Measurements from ENCODE around the gene AS3MT. TPM values are rescaled to one million over a fixed set of nuclear protein-coding genes. Genes with fewer than 3 reads are reported as not detected.
A peak's percentile ranks its signal among the peaks of the same experiment; 100 is the strongest.
"Not testable (repeated sequence)": the region's sequence is repeated elsewhere in the genome, so short reads cannot be mapped to it uniquely, and the experiment has no call there.

Gene AS3MT
- total RNA-seq, 2 donors from 2014 or later = 10.2 to 20.9 TPM

GRCh38 chr10:102834143-102834542, 35.1 kb upstream of the AS3MT start:
- peaks cover 5% of the 10 kb centered on the region for H3K36me3 Mint-ChIP-seq (ENCODE audit: low read depth)
- Histone ChIP-seq H3K27ac (ENCODE audit: low read depth, low read length) (no peak overlapping the region), H3K4me1 (ENCODE audit: control insufficient read depth, insufficient read depth, low read length) (no peaks in the 10 kb centered on the region), H3K27me3 (ENCODE audit: control insufficient read depth, insufficient read depth, low read length, poor library complexity, severe bottlenecking) (no peaks in the 10 kb centered on the region), H3K4me3 (ENCODE audit: low read length) (no peak overlapping the region), H3K9me3 (ENCODE audit: control insufficient read depth, low read length) (peaks cover 9% of the 10 kb centered on the region), H3K36me3 (ENCODE audit: control insufficient read depth, insufficient read depth, low read length) (no peaks in the 10 kb centered on the region), H3K9ac (ENCODE audit: extremely low read depth, low read length, poor library complexity, severe bottlenecking) (no peak overlapping the region)
- TF ChIP-seq CTCF (conservative IDR thresholded peaks at IDR 0.05) = no peak
- no peaks in the 10 kb centered on the region for H3K4me1 Mint-ChIP-seq
- peaks cover 5% of the 10 kb centered on the region for H3K27me3 Mint-ChIP-seq (ENCODE audit: insufficient read depth)
- no peak for DNase-seq
- H3K4me3 Mint-ChIP-seq = no peak overlapping the region
- H3K27ac Mint-ChIP-seq = no peak overlapping the region
- WGBS, 2 experiments (ENCODE audit: insufficient coverage in 1 of 2, insufficient read length in 1 of 2) = 81 to 85% methylated on average over 7 to 9 of the region's 9 CpGs
- peaks cover 21% of the 10 kb centered on the region for H3K9me3 Mint-ChIP-seq

- H3K27me3 Mint-ChIP-seq (ENCODE audit: insufficient read depth) = peaks cover 7% of the 10 kb centered on the region
- H3K4me3 Mint-ChIP-seq = no peak overlapping the region
- WGBS, 2 experiments (ENCODE audit: insufficient coverage in 1 of 2, insufficient read length in 1 of 2) = 71% methylated on average over 3 to 11 of the region's 11 CpGs
- H3K9ac ChIP-seq (ENCODE audit: extremely low read depth, low read length, poor library complexity, severe bottlenecking) = no peak overlapping the region
- DNase-seq = peak; percentile 95
- H3K36me3 Mint-ChIP-seq (ENCODE audit: low read depth) = peaks cover 5% of the 10 kb centered on the region
- TF ChIP-seq CTCF (conservative IDR thresholded peaks at IDR 0.05) = peak; percentile 95
- H3K27ac ChIP-seq (ENCODE audit: low read depth, low read length) = no peak overlapping the region
- peaks cover 9% of the 10 kb centered on the region for H3K9me3 ChIP-seq (ENCODE audit: control insufficient read depth, low read length)
- H3K4me1 ChIP-seq (ENCODE audit: control insufficient read depth, insufficient read depth, low read length) = no peaks in the 10 kb centered on the region
- no peak overlapping the region for H3K27ac Mint-ChIP-seq
- no peaks in the 10 kb centered on the region for H3K4me1 Mint-ChIP-seq
- no peaks in the 10 kb centered on the region for H3K27me3 ChIP-seq (ENCODE audit: control insufficient read depth, insufficient read depth, low read length, poor library complexity, severe bottlenecking)
- H3K9me3 Mint-ChIP-seq = peaks cover 25% of the 10 kb centered on the region
- no peaks in the 10 kb centered on the region for H3K36me3 ChIP-seq (ENCODE audit: control insufficient read depth, insufficient read depth, low read length)
- H3K4me3 ChIP-seq (ENCODE audit: low read length) = no peak overlapping the region
Observed at GRCh38 chr10:102835007-102835482, 34.2 kb upstream of the AS3MT start.

- Histone ChIP-seq H3K4me1 (ENCODE audit: control insufficient read depth, insufficient read depth, low read length) (no peaks in the 10 kb centered on the region), H3K4me3 (ENCODE audit: low read length) (no peak within 1 kb of the TSS), H3K9me3 (ENCODE audit: control insufficient read depth, low read length) (peaks cover 9% of the 10 kb centered on the region), H3K27me3 (ENCODE audit: control insufficient read depth, insufficient read depth, low read length, poor library complexity, severe bottlenecking) (no peaks in the 10 kb centered on the region), H3K36me3 (ENCODE audit: control insufficient read depth, insufficient read depth, low read length) (no peaks in the 10 kb centered on the region), H3K9ac (ENCODE audit: extremely low read depth, low read length, poor library complexity, severe bottlenecking) (no peak within 1 kb of the TSS), H3K27ac (ENCODE audit: low read depth, low read length) (no peak within 1 kb of the TSS)
- H3K27me3 Mint-ChIP-seq (ENCODE audit: insufficient read depth) = peaks cover 5% of the 10 kb centered on the region
- DNase-seq = no peak
- no peaks in the 10 kb centered on the region for H3K4me1 Mint-ChIP-seq
- no peak within 1 kb of the TSS for H3K27ac Mint-ChIP-seq
- H3K4me3 Mint-ChIP-seq = no peak within 1 kb of the TSS
- peaks cover 25% of the 10 kb centered on the region for H3K9me3 Mint-ChIP-seq
- TF ChIP-seq CTCF (conservative IDR thresholded peaks at IDR 0.05) = no peak
- WGBS, 2 experiments (ENCODE audit: insufficient coverage in 1 of 2, insufficient read length in 1 of 2) = 92% methylated on average over 4 to 5 of the region's 5 CpGs
- peaks cover 5% of the 10 kb centered on the region for H3K36me3 Mint-ChIP-seq (ENCODE audit: low read depth)
Observed at GRCh38 chr10:102837230-102837721, 32.0 kb upstream of the AS3MT start, which contains the start of gene CYP17A1. Gene CYP17A1, minus strand, starts transcription at chr10:102837413. Its CDS starts 52 bp downstream, at chr10:102837361.

GRCh38 chr10:102838276-102838927, 30.9 kb upstream of the AS3MT start:
- not testable (repeated sequence) for H3K4me1 Mint-ChIP-seq; H3K27ac ChIP-seq (ENCODE audit: low read depth, low read length); DNase-seq; H3K9ac ChIP-seq (ENCODE audit: extremely low read depth, low read length, poor library complexity, severe bottlenecking); H3K4me1 ChIP-seq (ENCODE audit: control insufficient read depth, insufficient read depth, low read length); H3K4me3 ChIP-seq (ENCODE audit: low read length); H3K36me3 Mint-ChIP-seq (ENCODE audit: low read depth); H3K4me3 Mint-ChIP-seq; H3K9me3 ChIP-seq (ENCODE audit: control insufficient read depth, low read length); H3K27me3 Mint-ChIP-seq (ENCODE audit: insufficient read depth); H3K27ac Mint-ChIP-seq; H3K27me3 ChIP-seq (ENCODE audit: control insufficient read depth, insufficient read depth, low read length, poor library complexity, severe bottlenecking); H3K36me3 ChIP-seq (ENCODE audit: control insufficient read depth, insufficient read depth, low read length)
- H3K9me3 Mint-ChIP-seq = peaks cover 28% of the 10 kb centered on the region
- WGBS, 2 experiments (ENCODE audit: insufficient coverage in 1 of 2, insufficient read length in 1 of 2) = 89 to 97% methylated on average over 3 to 9 of the region's 9 CpGs

Data from endodermal cell (in vitro differentiated cells).